ENCODE data around the gene KLHL12. TPM values are rescaled to one million over a fixed set of nuclear protein-coding genes. Genes with fewer than 3 reads are reported as not detected.

The KLHL12 gene
- total RNA-seq, 4 donors from 2014 or later = 15.3 to 23.4 (median 20.8) TPM

DNA sequence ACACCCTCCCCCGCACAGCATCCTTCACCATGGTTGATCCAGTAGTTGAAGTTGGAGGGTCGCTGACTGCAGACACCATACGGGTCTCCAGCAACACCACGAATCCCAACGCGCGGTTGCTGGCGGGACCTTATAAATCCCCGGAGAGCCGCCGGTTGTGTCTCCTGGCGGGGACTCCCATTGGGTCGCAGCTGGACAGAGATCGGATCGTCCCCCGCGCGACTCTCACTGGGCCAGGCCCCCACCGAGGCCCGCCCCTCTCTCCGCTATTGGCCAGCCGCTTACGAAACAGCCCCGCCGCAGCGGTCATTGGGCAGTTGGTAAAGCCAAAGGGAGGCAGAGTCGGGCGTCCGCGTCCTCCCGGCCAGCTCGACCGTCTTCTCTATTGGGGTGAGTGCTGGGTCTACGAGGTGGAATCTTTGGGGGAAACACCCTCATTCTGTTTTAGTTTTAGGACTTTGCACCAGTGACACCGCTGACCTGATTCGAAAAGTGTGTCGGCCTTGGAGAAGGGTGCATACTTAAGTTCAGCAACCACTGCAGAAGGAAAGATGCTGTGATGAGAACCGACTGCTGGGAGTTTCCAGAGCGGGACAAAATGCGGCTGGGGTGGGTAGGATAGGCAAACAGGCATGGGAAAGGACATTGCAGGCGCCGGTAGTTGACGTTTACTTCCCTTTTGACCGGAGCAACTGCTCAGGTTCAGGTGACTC lies 65.5 kb downstream of the KLHL12 start:
- Histone ChIP-seq H3K36me3 (no peaks in the 10 kb centered on the region), H3K4me1 (peaks cover 0 to 25% (median 5%) of the 10 kb centered on the region in 4 donors), H3K27me3 (no peaks in the 10 kb centered on the region), H3K27ac (peak overlapping the region in 3 of 4 donors; percentile 13 to 65 (median 41)), H3K4me3 (peak overlapping the region; percentile 44 to 83 (median 70)), H3K9me3 (no peaks in the 10 kb centered on the region)
- WGBS, 2 donors = 0 to 1% methylated on average over 25 to 43 of the region's 44 CpGs
- TF ChIP-seq EP300 (IDR thresholded peaks at IDR 0.05) = peak in 1 of 2 donors; percentile 82
- TF ChIP-seq, protein P1, sequence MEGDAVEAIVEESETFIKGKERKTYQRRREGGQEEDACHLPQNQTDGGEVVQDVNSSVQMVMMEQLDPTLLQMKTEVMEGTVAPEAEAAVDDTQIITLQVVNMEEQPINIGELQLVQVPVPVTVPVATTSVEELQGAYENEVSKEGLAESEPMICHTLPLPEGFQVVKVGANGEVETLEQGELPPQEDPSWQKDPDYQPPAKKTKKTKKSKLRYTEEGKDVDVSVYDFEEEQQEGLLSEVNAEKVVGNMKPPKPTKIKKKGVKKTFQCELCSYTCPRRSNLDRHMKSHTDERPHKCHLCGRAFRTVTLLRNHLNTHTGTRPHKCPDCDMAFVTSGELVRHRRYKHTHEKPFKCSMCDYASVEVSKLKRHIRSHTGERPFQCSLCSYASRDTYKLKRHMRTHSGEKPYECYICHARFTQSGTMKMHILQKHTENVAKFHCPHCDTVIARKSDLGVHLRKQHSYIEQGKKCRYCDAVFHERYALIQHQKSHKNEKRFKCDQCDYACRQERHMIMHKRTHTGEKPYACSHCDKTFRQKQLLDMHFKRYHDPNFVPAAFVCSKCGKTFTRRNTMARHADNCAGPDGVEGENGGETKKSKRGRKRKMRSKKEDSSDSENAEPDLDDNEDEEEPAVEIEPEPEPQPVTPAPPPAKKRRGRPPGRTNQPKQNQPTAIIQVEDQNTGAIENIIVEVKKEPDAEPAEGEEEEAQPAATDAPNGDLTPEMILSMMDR (IDR thresholded peaks at IDR 0.05) = no peak
- peak; percentile 34 to 80 for TF ChIP-seq POLR2A (IDR thresholded peaks at IDR 0.05)
- DNase-seq (ENCODE audit: low spot score in 2 of 2) = peak; percentile 85 to 87

DNA sequence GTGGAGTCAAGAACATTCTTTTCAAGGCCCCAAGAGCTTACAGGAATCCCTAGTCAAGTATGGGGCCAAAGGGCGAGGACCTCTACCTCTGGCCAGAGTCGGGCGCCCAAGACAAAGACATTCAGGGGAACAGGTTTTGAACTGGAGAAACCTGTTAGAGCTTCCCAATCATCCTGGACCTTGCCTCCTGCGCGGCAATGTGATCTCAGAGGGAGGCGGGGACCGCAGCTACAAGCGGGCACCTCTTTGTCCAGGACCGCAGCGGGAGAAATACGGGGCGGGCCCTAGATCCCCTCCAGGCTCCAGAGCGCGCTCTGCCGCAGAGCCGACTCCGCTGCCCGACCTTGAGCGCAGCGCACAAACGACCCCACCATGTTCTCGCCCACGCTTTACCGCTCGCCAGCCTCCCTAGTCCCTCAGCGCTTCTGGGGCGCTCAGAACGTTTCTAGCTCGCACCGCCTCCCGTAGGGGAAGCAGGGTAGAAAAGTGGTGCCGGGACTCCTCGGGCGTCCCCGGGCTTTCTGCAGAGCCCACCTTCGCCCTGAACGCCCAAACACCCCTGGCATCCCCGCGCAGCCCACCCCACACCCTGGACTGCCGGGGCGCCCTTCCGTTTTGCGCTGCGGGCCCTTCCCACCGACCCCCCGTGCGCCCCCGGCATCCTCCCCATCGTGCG lies 66.2 kb downstream of the KLHL12 start:
- Histone ChIP-seq H3K4me1 (peaks cover 0 to 25% (median 5%) of the 10 kb centered on the region in 4 donors), H3K4me3 (peak overlapping the region; percentile 44 to 83 (median 70)), H3K9me3 (no peaks in the 10 kb centered on the region), H3K27ac (peak overlapping the region in 3 of 4 donors; percentile 13 to 65 (median 41)), H3K36me3 (no peaks in the 10 kb centered on the region), H3K27me3 (no peaks in the 10 kb centered on the region)
- no peak for DNase-seq (ENCODE audit: low spot score in 2 of 2)
- WGBS, 2 donors = 4% methylated on average over 32 to 38 of the region's 50 CpGs
- TF ChIP-seq, protein P1 (IDR thresholded peaks at IDR 0.05) = no peak
- TF ChIP-seq POLR2A (IDR thresholded peaks at IDR 0.05) = no peak
- no peak for TF ChIP-seq EP300 (IDR thresholded peaks at IDR 0.05)

DNA sequence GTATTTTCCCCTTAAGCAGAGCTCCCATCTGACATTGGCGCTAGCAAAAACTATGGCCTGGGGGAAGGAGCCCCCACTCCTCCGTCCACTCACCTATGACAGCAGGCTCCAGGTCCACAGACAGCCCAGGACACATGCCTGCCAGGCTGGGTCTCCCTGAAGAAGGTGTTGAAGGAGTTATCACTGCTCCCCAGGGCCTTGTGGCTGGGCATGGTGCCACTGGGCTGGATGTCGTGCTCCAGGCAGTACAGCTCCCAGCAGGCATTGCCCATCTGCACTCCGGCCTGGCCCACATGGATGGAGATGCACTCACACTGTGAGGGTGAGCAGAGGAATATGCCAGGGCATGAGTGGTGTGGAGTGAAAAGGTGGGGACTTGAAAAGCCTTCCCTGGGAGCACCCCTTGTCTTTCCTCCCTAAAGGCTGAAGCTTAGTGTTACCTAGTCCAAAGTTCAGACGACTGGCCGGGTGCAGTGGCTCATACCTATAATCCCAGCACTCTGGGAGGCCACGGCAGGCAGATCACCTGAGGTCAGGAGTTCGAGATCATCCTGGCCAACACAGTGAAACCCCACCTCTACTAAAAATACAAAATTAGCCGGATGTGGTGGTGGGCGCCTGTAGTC lies 68.1 kb downstream of the KLHL12 start:
- H3K36me3 ChIP-seq = no peaks in the 10 kb centered on the region
- no peak overlapping the region for H3K4me3 ChIP-seq
- no peaks in the 10 kb centered on the region for H3K9me3 ChIP-seq
- TF ChIP-seq EP300 (IDR thresholded peaks at IDR 0.05) (no peak), POLR2A (IDR thresholded peaks at IDR 0.05) (no peak)
- TF ChIP-seq, protein P1 (IDR thresholded peaks at IDR 0.05) = no peak
- peaks cover 0 to 25% (median 5%) of the 10 kb centered on the region in 4 donors for H3K4me1 ChIP-seq
- WGBS, 2 donors = 83 to 87% methylated on average over 10 of the region's 10 CpGs
- peak; percentile 22 to 29 for DNase-seq (ENCODE audit: low spot score in 2 of 2)
- H3K27ac ChIP-seq = peak overlapping the region in 3 of 4 donors; percentile 4 to 74 (median 68)
- H3K27me3 ChIP-seq = no peaks in the 10 kb centered on the region

DNA sequence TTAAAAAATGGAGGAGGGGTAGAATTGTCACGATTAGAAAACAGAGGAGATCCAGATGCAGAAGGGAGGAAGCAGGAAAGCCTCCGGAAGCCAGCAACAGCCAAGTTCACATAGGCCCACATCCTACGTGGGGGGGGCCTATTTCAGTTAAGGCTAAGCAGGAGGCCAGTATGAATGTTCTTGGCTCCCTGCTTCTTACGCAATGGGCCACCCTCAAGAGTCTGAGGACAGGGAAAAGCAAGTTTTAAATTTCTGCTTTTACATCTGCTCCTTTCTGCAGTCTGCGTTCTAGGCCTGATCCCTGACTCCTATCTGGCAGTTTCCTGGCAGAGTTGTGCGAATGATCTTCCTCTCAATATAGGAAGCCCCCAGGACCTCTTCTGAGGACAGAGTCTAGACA lies 68.7 kb downstream of the KLHL12 start:
- WGBS, 2 donors = 59 to 60% methylated on average over 6 of the region's 6 CpGs
- TF ChIP-seq EP300 (IDR thresholded peaks at IDR 0.05) = peak in 1 of 2 donors; percentile 74
- TF ChIP-seq, protein P1 (IDR thresholded peaks at IDR 0.05) = no peak
- peak; percentile 47 to 86 for DNase-seq (ENCODE audit: low spot score in 2 of 2)

More for the DNA sequence above, 68.7 kb downstream of the KLHL12 start:
- H3K27me3 ChIP-seq = no peaks in the 10 kb centered on the region
- H3K36me3 ChIP-seq = no peaks in the 10 kb centered on the region
- H3K4me3 ChIP-seq = no peak overlapping the region
- peak overlapping the region in 3 of 4 donors; percentile 4 to 74 (median 68) for H3K27ac ChIP-seq
- H3K9me3 ChIP-seq = no peaks in the 10 kb centered on the region
- H3K4me1 ChIP-seq = peaks cover 0 to 25% (median 5%) of the 10 kb centered on the region in 4 donors

Measured in tibial nerve (tissue), 4 donors.